ENCODE data around the gene GTF3C5. TPM values are rescaled to one million over a fixed set of nuclear protein-coding genes. Genes with fewer than 3 reads are reported as not detected.

The GTF3C5 gene
- 60.0 to 68.5 TPM (median 66.0 TPM) in 5 replicates for total RNA-seq (2022; extraction: Qiagen RNA extraction)

DNA sequence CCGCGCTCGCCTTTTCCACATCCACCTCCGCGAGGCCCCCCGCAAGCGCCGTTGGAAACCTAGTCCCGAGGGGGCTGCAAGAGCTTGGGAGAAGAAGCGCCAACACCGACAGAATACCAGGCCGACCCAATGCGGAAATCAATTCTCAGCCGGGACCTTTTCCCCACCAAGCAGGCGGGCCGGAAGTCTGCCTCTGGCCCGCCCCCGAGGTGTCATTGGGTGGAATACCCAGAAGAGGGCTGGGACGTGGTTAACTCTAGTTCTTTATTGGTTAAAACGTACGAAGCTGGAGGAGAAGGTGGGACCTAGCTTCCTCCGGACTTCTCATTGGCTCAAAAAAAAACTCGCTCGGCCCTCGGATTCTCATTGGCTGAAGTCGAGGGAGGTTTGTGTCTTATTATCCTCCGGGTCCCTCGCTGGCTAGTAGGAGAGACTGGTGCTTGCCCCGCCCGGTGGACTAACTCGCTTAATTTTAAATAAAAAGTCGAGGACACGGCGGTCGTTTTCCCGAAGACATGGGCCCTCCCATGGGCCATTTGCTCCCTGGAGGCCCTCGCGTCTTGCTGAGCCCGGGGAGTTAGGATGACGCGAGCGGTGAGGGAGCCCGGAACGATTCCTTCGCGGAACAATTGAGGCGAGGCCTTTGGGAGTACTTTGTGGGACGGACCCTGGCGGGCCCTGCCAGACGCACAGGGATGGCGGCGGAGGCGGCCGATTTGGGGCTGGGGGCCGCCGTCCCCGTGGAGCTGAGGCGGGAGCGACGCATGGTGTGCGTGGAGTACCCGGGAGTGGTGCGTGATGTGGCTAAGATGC lies at the start of gene GTF3C5:
Gene GTF3C5, plus strand, starts transcription at position 681 of the 813 bp plus-strand sequence. Its CDS starts 15 bp downstream, at position 696.

DNA sequence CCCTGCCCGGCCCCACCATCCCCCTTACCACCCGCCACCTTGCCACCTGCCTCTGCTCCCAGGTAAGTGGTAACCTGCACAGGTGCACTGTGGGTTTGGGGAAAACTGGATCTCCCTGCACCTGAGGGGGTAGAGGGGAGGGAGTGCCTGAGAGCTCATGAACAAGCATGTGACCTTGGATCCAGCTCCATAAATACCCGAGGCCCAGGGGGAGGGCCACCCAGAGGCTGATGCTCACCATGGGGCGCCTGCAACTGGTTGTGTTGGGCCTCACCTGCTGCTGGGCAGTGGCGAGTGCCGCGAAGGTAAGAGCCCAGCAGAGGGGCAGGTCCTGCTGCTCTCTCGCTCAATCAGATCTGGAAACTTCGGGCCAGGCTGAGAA lies 31.0 kb downstream of the GTF3C5 start, which contains the start of gene CEL:
Gene CEL, plus strand, starts transcription at position 218 of the 382 bp plus-strand sequence. Its CDS starts 22 bp downstream, at position 240.

Other genes with a start within 250 kb of the GTF3C5 start
- gene AK8, start 152.7 kb upstream of the GTF3C5 start, total RNA-seq (2022; extraction: Qiagen RNA extraction), result 0.82 to 1.3 TPM (median 0.93 TPM) in 5 replicates
- gene SPACA9, start 152.1 kb upstream of the GTF3C5 start, total RNA-seq (2022; extraction: Qiagen RNA extraction), result 4.5 to 5.9 TPM (median 5.3 TPM) in 5 replicates
- gene TSC1, start 86.4 kb upstream of the GTF3C5 start, total RNA-seq (2022; extraction: Qiagen RNA extraction), result 14.0 to 17.6 TPM (median 14.6 TPM) in 5 replicates
- 0.07 to 0.11 TPM (median 0.10 TPM) in 4 of 5 replicates, not detected in the other for gene GFI1B, start 52.3 kb upstream of the GTF3C5 start, total RNA-seq (2022; extraction: Qiagen RNA extraction)
- gene CEL, start 31.0 kb downstream of the GTF3C5 start, total RNA-seq (2022; extraction: Qiagen RNA extraction), result 0.39 to 0.93 TPM (median 0.71 TPM) in 5 replicates
- 23.5 to 31.1 TPM (median 29.2 TPM) in 5 replicates for gene RALGDS, start 90.2 kb downstream of the GTF3C5 start, total RNA-seq (2022; extraction: Qiagen RNA extraction)
- gene GBGT1, start 132.9 kb downstream of the GTF3C5 start, total RNA-seq (2022; extraction: Qiagen RNA extraction), result 1.4 to 2.6 TPM (median 2.0 TPM) in 5 replicates
- not detected in 5 replicates for gene OBP2B, start 178.3 kb downstream of the GTF3C5 start, total RNA-seq (2022; extraction: Qiagen RNA extraction)
- gene ABO, start 244.2 kb downstream of the GTF3C5 start, total RNA-seq (2022; extraction: Qiagen RNA extraction), result not detected in 5 replicates